Loucy (cell line): ENCODE measurements around the gene HPGD.

Experiments
- H2AFZ ChIP-seq: fragments of 200-600 bp; sonication (generic); 2 replicates; pipeline ENCODE4 v1.6.0; 2016; ENCODE audit warnings: antibody characterized with exemption, mild to moderate bottlenecking, low read length, moderate library complexity
- H3F3A ChIP-seq: fragments of 200-600 bp; 2 replicates; pipeline ENCODE4 v1.6.0; 2016; ENCODE audit warnings: antibody characterized with exemption, low read depth, mild to moderate bottlenecking
- H3K27me3 ChIP-seq: fragments of 200-600 bp; sonication (generic); 2 replicates; pipeline ENCODE4 v1.6.1; 2014; ENCODE audit warnings: low read length, mild to moderate bottlenecking; ENCODE audit not compliant: insufficient read depth, poor library complexity, severe bottlenecking
- H3K36me3 ChIP-seq: fragments of 200-600 bp; sonication (generic); 2 replicates; pipeline ENCODE4 v1.6.1; 2016; ENCODE audit warnings: low read length; ENCODE audit not compliant: insufficient read depth
- H3K4me1 ChIP-seq: fragments of 200-600 bp; sonication (generic); 2 replicates; pipeline ENCODE4 v1.5.1; 2014; ENCODE audit warnings: low read length, mild to moderate bottlenecking; ENCODE audit not compliant: insufficient read depth, poor library complexity, severe bottlenecking
- H3K4me2 ChIP-seq: fragments of 200-600 bp; sonication (generic); 2 replicates; pipeline ENCODE4 v1.6.0; 2014; ENCODE audit warnings: antibody characterized with exemption, low read length, low read depth, mild to moderate bottlenecking; ENCODE audit not compliant: poor library complexity, severe bottlenecking
- H3K4me3 ChIP-seq: fragments of 200-600 bp; sonication (generic); 2 replicates; pipeline ENCODE4 v1.5.1; 2014; ENCODE audit warnings: low read length, mild to moderate bottlenecking, mixed read lengths; ENCODE audit not compliant: poor library complexity, severe bottlenecking
- H3K79me2 ChIP-seq: fragments of 200-600 bp; sonication (generic); 2 replicates; pipeline ENCODE4 v1.6.1; 2014; ENCODE audit warnings: low read length; ENCODE audit not compliant: insufficient read depth
- H3K9ac ChIP-seq: fragments of 200-600 bp; sonication (generic); 2 replicates; pipeline ENCODE4 v1.6.0; 2014; ENCODE audit warnings: mild to moderate bottlenecking, low read depth, low read length, moderate library complexity; ENCODE audit not compliant: poor library complexity, severe bottlenecking
- H3K9me2 ChIP-seq: fragments of 200-600 bp; sonication (generic); replicated peaks from 2 replicates; pipeline ENCODE4 v1.6.1; 2016; ENCODE audit warnings: low read depth, low read length, mixed read lengths
- H3K9me3 ChIP-seq: fragments of 200-600 bp; sonication (generic); 2 replicates; pipeline ENCODE4 v1.6.1; 2014; ENCODE audit warnings: mild to moderate bottlenecking, antibody characterized with exemption, low read length, low read depth; ENCODE audit not compliant: insufficient read depth
- H4K20me1 ChIP-seq: fragments of 200-600 bp; sonication (generic); 2 replicates; pipeline ENCODE4 v1.6.0; 2014; ENCODE audit warnings: antibody characterized with exemption, low read length, mild to moderate bottlenecking; ENCODE audit not compliant: insufficient read depth, poor library complexity, severe bottlenecking
- EZH2phosphoT487 ChIP-seq: fragments of 200-600 bp; IDR thresholded peaks from 2 replicates; pipeline ENCODE4 v1.6.1; 2018; ENCODE audit warnings: antibody characterized with exemption, mild to moderate bottlenecking, moderate library complexity, borderline replicate concordance
- TF ChIP-seq, protein P1 (sequence below): fragments of 200-600 bp; sonication (generic); conservative IDR thresholded peaks from 2 replicates; pipeline ENCODE4 v1.5.1; 2014; ENCODE audit warnings: mild to moderate bottlenecking, antibody characterized with exemption, low read length

The HPGD gene

GRCh38 chr4:174538123-174538875, 16.0 kb upstream of the HPGD start:
- H3K9me3 ChIP-seq, result no peaks in the 10 kb centered on the region
- TF ChIP-seq, protein P1, sequence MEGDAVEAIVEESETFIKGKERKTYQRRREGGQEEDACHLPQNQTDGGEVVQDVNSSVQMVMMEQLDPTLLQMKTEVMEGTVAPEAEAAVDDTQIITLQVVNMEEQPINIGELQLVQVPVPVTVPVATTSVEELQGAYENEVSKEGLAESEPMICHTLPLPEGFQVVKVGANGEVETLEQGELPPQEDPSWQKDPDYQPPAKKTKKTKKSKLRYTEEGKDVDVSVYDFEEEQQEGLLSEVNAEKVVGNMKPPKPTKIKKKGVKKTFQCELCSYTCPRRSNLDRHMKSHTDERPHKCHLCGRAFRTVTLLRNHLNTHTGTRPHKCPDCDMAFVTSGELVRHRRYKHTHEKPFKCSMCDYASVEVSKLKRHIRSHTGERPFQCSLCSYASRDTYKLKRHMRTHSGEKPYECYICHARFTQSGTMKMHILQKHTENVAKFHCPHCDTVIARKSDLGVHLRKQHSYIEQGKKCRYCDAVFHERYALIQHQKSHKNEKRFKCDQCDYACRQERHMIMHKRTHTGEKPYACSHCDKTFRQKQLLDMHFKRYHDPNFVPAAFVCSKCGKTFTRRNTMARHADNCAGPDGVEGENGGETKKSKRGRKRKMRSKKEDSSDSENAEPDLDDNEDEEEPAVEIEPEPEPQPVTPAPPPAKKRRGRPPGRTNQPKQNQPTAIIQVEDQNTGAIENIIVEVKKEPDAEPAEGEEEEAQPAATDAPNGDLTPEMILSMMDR, result no peak
- no peak for TF ChIP-seq EZH2phosphoT487
- no peaks in the 10 kb centered on the region for H3K36me3 ChIP-seq
- no peak overlapping the region for H3K4me3 ChIP-seq
- H3K4me1 ChIP-seq, result peaks cover 8% of the 10 kb centered on the region
- no peaks in the 10 kb centered on the region for H3K9me2 ChIP-seq
- no peaks in the 10 kb centered on the region for H3F3A ChIP-seq
- no peak overlapping the region for H3K4me2 ChIP-seq
- no peaks in the 10 kb centered on the region for H3K79me2 ChIP-seq
- no peaks in the 10 kb centered on the region for H4K20me1 ChIP-seq
- H3K27me3 ChIP-seq, result no peaks in the 10 kb centered on the region
- H2AFZ ChIP-seq, result no peak overlapping the region
- no peak overlapping the region for H3K9ac ChIP-seq

GRCh38 chr4:174537634-174538033, 15.3 kb upstream of the HPGD start:
- H3K9ac ChIP-seq, result no peak overlapping the region
- H3K4me3 ChIP-seq, result no peak overlapping the region
- H3K79me2 ChIP-seq, result no peaks in the 10 kb centered on the region
- H3K27me3 ChIP-seq, result no peaks in the 10 kb centered on the region
- no peaks in the 10 kb centered on the region for H4K20me1 ChIP-seq
- TF ChIP-seq EZH2phosphoT487, result no peak
- TF ChIP-seq, protein P1, result no peak
- H2AFZ ChIP-seq, result no peak overlapping the region
- H3K9me3 ChIP-seq, result no peaks in the 10 kb centered on the region
- H3K36me3 ChIP-seq, result no peaks in the 10 kb centered on the region
- no peaks in the 10 kb centered on the region for H3K9me2 ChIP-seq
- no peaks in the 10 kb centered on the region for H3F3A ChIP-seq
- H3K4me2 ChIP-seq, result no peak overlapping the region
- H3K4me1 ChIP-seq, result peaks cover 8% of the 10 kb centered on the region

- Histone ChIP-seq H3K4me3 (no peak overlapping the region), H3K4me2 (no peak overlapping the region), H4K20me1 (no peaks in the 10 kb centered on the region), H3K27me3 (no peaks in the 10 kb centered on the region), H3K79me2 (no peaks in the 10 kb centered on the region), H2AFZ (no peak overlapping the region), H3K36me3 (no peaks in the 10 kb centered on the region), H3F3A (no peaks in the 10 kb centered on the region), H3K9ac (no peak overlapping the region), H3K4me1 (peaks cover 8% of the 10 kb centered on the region), H3K9me3 (no peaks in the 10 kb centered on the region), H3K9me2 (no peaks in the 10 kb centered on the region)
- TF ChIP-seq, protein P1, result no peak
- TF ChIP-seq EZH2phosphoT487, result no peak
These were observed 12.2 kb upstream of the HPGD start for GRCh38 chr4:174534461-174534860.
